ENCODE results near the gene PPP1R14D. TPM values are rescaled to one million over a fixed set of nuclear protein-coding genes. Genes with fewer than 3 reads are reported as not detected.

The PPP1R14D gene, protein sequence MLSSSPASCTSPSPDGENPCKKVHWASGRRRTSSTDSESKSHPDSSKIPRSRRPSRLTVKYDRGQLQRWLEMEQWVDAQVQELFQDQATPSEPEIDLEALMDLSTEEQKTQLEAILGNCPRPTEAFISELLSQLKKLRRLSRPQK
- total RNA-seq: 0.14 TPM
- polyA plus RNA-seq: 1.2 TPM
- long read RNA-seq, donor 1: 0 reads
- long read RNA-seq, donor 2: 0 reads
- long read RNA-seq, donor 3: 0 reads
- long read RNA-seq, donor 4: 0 reads
- long read RNA-seq, donor 5: 0 reads
- long read RNA-seq, donor 6: 0 reads
- long read RNA-seq, donor 7: 0 reads
- long read RNA-seq, donor 8: 0 reads
- long read RNA-seq, donor 9: 0 reads
- long read RNA-seq, donor 10: 0 reads

- Histone ChIP-seq H3K4me3 (ENCODE audit: low read length in 2 of 2) (no peak within 1 kb of the TSS), H3K27me3 (ENCODE audit: control insufficient read depth in 2 of 2, insufficient read depth in 1 of 2, low read length in 1 of 2) (no peaks in the 10 kb centered on the region), H3K36me3 (ENCODE audit: control insufficient read depth in 2 of 2, insufficient read depth in 2 of 2, low read length in 1 of 2) (no peaks in the 10 kb centered on the region), H3K4me1 (ENCODE audit: control insufficient read depth in 2 of 2, insufficient read depth in 2 of 2, low read length in 2 of 2) (no peaks in the 10 kb centered on the region), H3K27ac (ENCODE audit: low read depth in 1 of 2, low read length in 1 of 2) (no peak within 1 kb of the TSS), H3K9me3 (ENCODE audit: control insufficient read depth in 2 of 2, insufficient read depth in 1 of 2, low read length in 1 of 2) (no peaks in the 10 kb centered on the region)
- WGBS: 98% methylated on average over 6 of the region's 6 CpGs
- DNase-seq (ENCODE audit: low read depth in 6 of 9, low spot score in 9 of 9): no peak
Observed at GRCh38 chr15:40828447-40829036, at the start of gene PPP1R14D. Gene PPP1R14D, minus strand, starts transcription at chr15:40828708. Its CDS starts 67 bp downstream, at chr15:40828641.

- H3K27ac ChIP-seq (ENCODE audit: low read depth in 1 of 2, low read length in 1 of 2): no peak overlapping the region
- peaks cover 3 to 9% of the 10 kb centered on the region in 2 donors for H3K4me1 ChIP-seq (ENCODE audit: control insufficient read depth in 2 of 2, insufficient read depth in 2 of 2, low read length in 2 of 2)
- peaks cover 0 to 2% of the 10 kb centered on the region in 2 donors for H3K9me3 ChIP-seq (ENCODE audit: control insufficient read depth in 2 of 2, insufficient read depth in 1 of 2, low read length in 1 of 2)
- H3K27me3 ChIP-seq (ENCODE audit: control insufficient read depth in 2 of 2, insufficient read depth in 1 of 2, low read length in 1 of 2): peaks cover 0 to 20% of the 10 kb centered on the region in 2 donors
- 95% methylated on average over 2 of the region's 2 CpGs for WGBS
- no peaks in the 10 kb centered on the region for H3K36me3 ChIP-seq (ENCODE audit: control insufficient read depth in 2 of 2, insufficient read depth in 2 of 2, low read length in 1 of 2)
- H3K4me3 ChIP-seq (ENCODE audit: low read length in 2 of 2): no peak overlapping the region
- no peak for DNase-seq (ENCODE audit: low read depth in 6 of 9, low spot score in 9 of 9)
Observed at GRCh38 chr15:40877694-40878093, 49.2 kb upstream of the PPP1R14D start.

DNA sequence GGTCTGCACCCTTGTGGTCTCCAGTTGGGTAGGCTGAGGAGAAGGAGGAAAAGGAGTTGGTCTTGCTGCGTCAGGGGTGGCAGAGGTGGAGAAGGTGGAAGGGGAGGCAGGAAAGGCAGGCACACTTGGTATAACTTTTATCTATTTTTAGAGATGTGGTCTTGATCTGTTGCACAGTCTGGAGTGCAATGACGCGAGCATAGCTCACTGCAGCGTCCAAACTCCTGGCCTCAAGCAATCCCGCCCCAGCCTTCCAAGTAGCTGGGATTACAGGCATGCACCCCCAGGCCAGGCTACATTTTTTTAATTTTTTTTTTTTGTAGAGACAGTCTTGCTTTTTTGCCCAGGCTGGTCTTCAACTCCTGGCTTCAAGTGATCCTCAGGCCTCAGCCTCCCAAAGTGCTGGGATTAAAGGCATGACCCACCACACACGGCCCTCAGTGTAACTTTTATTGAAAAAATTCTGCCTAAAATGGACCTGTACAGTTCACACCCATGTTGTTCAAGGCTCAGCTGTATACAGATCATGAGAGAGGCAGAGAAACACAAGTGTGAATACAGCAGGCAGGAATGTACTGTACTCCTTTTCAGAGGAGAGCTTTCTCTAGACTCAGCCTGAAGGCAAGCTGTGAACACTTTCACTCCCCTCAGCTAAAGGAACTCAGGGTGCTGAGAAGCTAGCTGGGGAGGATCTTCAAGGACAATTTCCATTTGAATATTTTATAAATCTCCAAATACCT lies 47.7 kb upstream of the PPP1R14D start:
- H3K4me1 ChIP-seq (ENCODE audit: control insufficient read depth in 2 of 2, insufficient read depth in 2 of 2, low read length in 2 of 2): peaks cover 3 to 21% of the 10 kb centered on the region in 2 donors
- 74% methylated on average over 6 of the region's 6 CpGs for WGBS

GRCh38 chr15:40873694-40874561 lies 45.4 kb upstream of the PPP1R14D start, which contains the start of gene RHOV:
Gene RHOV, minus strand, starts transcription at chr15:40874234. Its CDS starts 95 bp downstream, at chr15:40874139.
- Histone ChIP-seq H3K36me3 (ENCODE audit: control insufficient read depth in 2 of 2, insufficient read depth in 2 of 2, low read length in 1 of 2) (no peaks in the 10 kb centered on the region), H3K27me3 (ENCODE audit: control insufficient read depth in 2 of 2, insufficient read depth in 1 of 2, low read length in 1 of 2) (peaks cover 0 to 27% of the 10 kb centered on the region in 2 donors), H3K27ac (ENCODE audit: low read depth in 1 of 2, low read length in 1 of 2) (no peak within 1 kb of the TSS), H3K4me1 (ENCODE audit: control insufficient read depth in 2 of 2, insufficient read depth in 2 of 2, low read length in 2 of 2) (peaks cover 3 to 21% of the 10 kb centered on the region in 2 donors), H3K4me3 (ENCODE audit: low read length in 2 of 2) (peak within 1 kb of the TSS; percentile 29 to 55), H3K9me3 (ENCODE audit: control insufficient read depth in 2 of 2, insufficient read depth in 1 of 2, low read length in 1 of 2) (no peaks in the 10 kb centered on the region)
- peak in 3 of 9 donors; percentile 35 to 60 (median 48) for DNase-seq (ENCODE audit: low read depth in 6 of 9, low spot score in 9 of 9)
- 1% methylated on average over 74 of the region's 74 CpGs for WGBS

More for the DNA sequence above, 47.7 kb upstream of the PPP1R14D start:
- no peak for DNase-seq (ENCODE audit: low read depth in 6 of 9, low spot score in 9 of 9)
- no peaks in the 10 kb centered on the region for H3K9me3 ChIP-seq (ENCODE audit: control insufficient read depth in 2 of 2, insufficient read depth in 1 of 2, low read length in 1 of 2)
- peaks cover 0 to 27% of the 10 kb centered on the region in 2 donors for H3K27me3 ChIP-seq (ENCODE audit: control insufficient read depth in 2 of 2, insufficient read depth in 1 of 2, low read length in 1 of 2)
- no peak overlapping the region for H3K27ac ChIP-seq (ENCODE audit: low read depth in 1 of 2, low read length in 1 of 2)
- no peaks in the 10 kb centered on the region for H3K36me3 ChIP-seq (ENCODE audit: control insufficient read depth in 2 of 2, insufficient read depth in 2 of 2, low read length in 1 of 2)
- H3K4me3 ChIP-seq (ENCODE audit: low read length in 2 of 2): no peak overlapping the region

DNA sequence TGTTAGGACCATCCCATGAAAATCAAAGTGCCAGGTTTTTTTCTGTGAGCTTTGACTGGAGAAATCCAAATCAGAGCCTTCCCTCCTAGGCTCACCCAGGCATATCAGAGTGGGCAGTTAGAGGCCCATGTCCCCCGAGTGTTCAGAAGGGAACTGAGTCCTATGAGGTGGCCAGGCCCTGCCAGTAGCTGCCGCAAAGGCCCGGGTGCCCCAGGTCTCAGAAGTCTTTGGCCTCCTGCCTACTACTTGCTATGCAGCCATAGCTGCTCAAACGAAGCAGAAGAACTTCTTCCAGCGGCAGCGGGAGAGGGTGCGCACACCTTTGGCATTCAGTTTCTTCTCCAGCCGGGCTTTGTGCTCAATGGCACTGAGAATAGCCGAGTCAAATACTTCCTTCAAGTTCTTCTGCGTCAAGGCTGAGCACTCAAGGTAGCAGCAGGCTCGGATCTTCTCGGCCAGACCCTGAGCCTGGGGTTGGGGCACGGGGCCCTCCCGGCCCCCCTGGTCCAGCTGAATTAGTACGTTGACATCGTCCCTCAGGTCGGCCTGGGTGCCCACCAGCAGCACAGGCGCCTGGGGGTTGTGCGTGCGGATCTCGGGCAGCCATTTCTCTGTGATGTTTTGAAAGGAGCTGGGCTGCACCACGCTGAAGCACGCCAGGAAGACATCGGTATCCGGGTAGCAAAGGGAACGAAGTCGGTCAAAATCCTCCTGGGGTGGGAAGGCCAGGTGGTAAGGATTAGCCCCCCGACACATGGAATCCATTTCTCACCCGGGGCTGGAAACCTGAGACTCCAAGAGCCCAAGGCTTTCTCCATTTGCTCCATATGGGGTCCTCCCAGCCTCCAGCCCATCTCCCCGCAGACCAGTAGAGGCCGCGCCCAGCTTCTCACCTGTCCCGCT lies 44.5 kb upstream of the PPP1R14D start:
- Histone ChIP-seq H3K36me3 (ENCODE audit: control insufficient read depth in 2 of 2, insufficient read depth in 2 of 2, low read length in 1 of 2) (no peaks in the 10 kb centered on the region), H3K4me3 (ENCODE audit: low read length in 2 of 2) (peak overlapping the region; percentile 29 to 55), H3K27ac (ENCODE audit: low read depth in 1 of 2, low read length in 1 of 2) (peak overlapping the region in 1 of 2 donors; percentile 47), H3K4me1 (ENCODE audit: control insufficient read depth in 2 of 2, insufficient read depth in 2 of 2, low read length in 2 of 2) (peaks cover 3 to 19% of the 10 kb centered on the region in 2 donors), H3K9me3 (ENCODE audit: control insufficient read depth in 2 of 2, insufficient read depth in 1 of 2, low read length in 1 of 2) (no peaks in the 10 kb centered on the region), H3K27me3 (ENCODE audit: control insufficient read depth in 2 of 2, insufficient read depth in 1 of 2, low read length in 1 of 2) (peaks cover 0 to 27% of the 10 kb centered on the region in 2 donors)
- WGBS: 73% methylated on average over 33 of the region's 33 CpGs
- DNase-seq (ENCODE audit: low read depth in 6 of 9, low spot score in 9 of 9): no peak

- H3K27me3 ChIP-seq (ENCODE audit: control insufficient read depth in 2 of 2, insufficient read depth in 1 of 2, low read length in 1 of 2): peaks cover 0 to 27% of the 10 kb centered on the region in 2 donors
- no peaks in the 10 kb centered on the region for H3K36me3 ChIP-seq (ENCODE audit: control insufficient read depth in 2 of 2, insufficient read depth in 2 of 2, low read length in 1 of 2)
- peaks cover 3 to 19% of the 10 kb centered on the region in 2 donors for H3K4me1 ChIP-seq (ENCODE audit: control insufficient read depth in 2 of 2, insufficient read depth in 2 of 2, low read length in 2 of 2)
- H3K4me3 ChIP-seq (ENCODE audit: low read length in 2 of 2): no peak overlapping the region
- DNase-seq (ENCODE audit: low read depth in 6 of 9, low spot score in 9 of 9): no peak
- WGBS: 88% methylated on average over 13 of the region's 13 CpGs
- no peaks in the 10 kb centered on the region for H3K9me3 ChIP-seq (ENCODE audit: control insufficient read depth in 2 of 2, insufficient read depth in 1 of 2, low read length in 1 of 2)
- peak overlapping the region in 1 of 2 donors; percentile 47 for H3K27ac ChIP-seq (ENCODE audit: low read depth in 1 of 2, low read length in 1 of 2)
Observed at GRCh38 chr15:40871749-40872617, 43.5 kb upstream of the PPP1R14D start.

- Histone ChIP-seq H3K9me3 (ENCODE audit: control insufficient read depth in 2 of 2, insufficient read depth in 1 of 2, low read length in 1 of 2) (no peaks in the 10 kb centered on the region), H3K36me3 (ENCODE audit: control insufficient read depth in 2 of 2, insufficient read depth in 2 of 2, low read length in 1 of 2) (no peaks in the 10 kb centered on the region), H3K4me3 (ENCODE audit: low read length in 2 of 2) (no peak overlapping the region), H3K27me3 (ENCODE audit: control insufficient read depth in 2 of 2, insufficient read depth in 1 of 2, low read length in 1 of 2) (peaks cover 0 to 27% of the 10 kb centered on the region in 2 donors), H3K4me1 (ENCODE audit: control insufficient read depth in 2 of 2, insufficient read depth in 2 of 2, low read length in 2 of 2) (peaks cover 3 to 19% of the 10 kb centered on the region in 2 donors), H3K27ac (ENCODE audit: low read depth in 1 of 2, low read length in 1 of 2) (no peak overlapping the region)
- DNase-seq (ENCODE audit: low read depth in 6 of 9, low spot score in 9 of 9): no peak
- WGBS: 94% methylated on average over 1 of the region's 1 CpG
Observed at GRCh38 chr15:40870716-40871115, 42.2 kb upstream of the PPP1R14D start.

Measured in thymus (tissue), 14 donors.